Urinary bladder (tissue), 4 donors: ENCODE data around the gene ITGB3. TPM values are rescaled to one million over a fixed set of nuclear protein-coding genes. Genes with fewer than 3 reads are reported as not detected.

Experiments
- DNase-seq: peaks from one replicate; pipeline ENCODE4 v3.0.0-alpha.2; 2015; ENCODE audit errors: extremely low spot score
- H3K27ac ChIP-seq: one replicate; pipeline ENCODE4 v1.5.1; 2013; ENCODE audit warnings: low read depth, mild to moderate bottlenecking, moderate library complexity
- H3K36me3 ChIP-seq: one replicate; pipeline ENCODE4 v1.6.1; 2013; ENCODE audit warnings: mild to moderate bottlenecking, moderate library complexity; ENCODE audit not compliant: insufficient read depth
- H3K4me1 ChIP-seq: one replicate; pipeline ENCODE4 v1.6.1; 2013; ENCODE audit warnings: mild to moderate bottlenecking, moderate library complexity; ENCODE audit not compliant: insufficient read depth
- H3K4me3 ChIP-seq: one replicate; pipeline ENCODE4 v1.5.1; 2013; ENCODE audit warnings: low read depth, low read length
- WGBS: extraction: QIAGEN DNeasy Blood & Tissue Kit; methylation state at CpG from one replicate; pipeline ENCODE4 v1.1.7; 2013; 5-methylcytosine and 5-hydroxymethylcytosine counted together
- polyA plus RNA-seq: library from polyadenylated mRNA; stranded (reverse); fragments of 200-250 nt; gene quantifications from one replicate; pipeline ENCODE4 v1.2.3, GENCODE V29; 2013
- total RNA-seq: library from RNA; depleted of rRNA; stranded (reverse); fragments of >200 nt; gene quantifications from one replicate; pipeline ENCODE4 v1.2.3, GENCODE V29; 2014
- donor health status: healthy with polysubstance abuse.
- donor health status: healthy.

Gene ITGB3
- total and polyA plus RNA-seq, 2 donors, result 19.2 to 20.2 TPM

DNA sequence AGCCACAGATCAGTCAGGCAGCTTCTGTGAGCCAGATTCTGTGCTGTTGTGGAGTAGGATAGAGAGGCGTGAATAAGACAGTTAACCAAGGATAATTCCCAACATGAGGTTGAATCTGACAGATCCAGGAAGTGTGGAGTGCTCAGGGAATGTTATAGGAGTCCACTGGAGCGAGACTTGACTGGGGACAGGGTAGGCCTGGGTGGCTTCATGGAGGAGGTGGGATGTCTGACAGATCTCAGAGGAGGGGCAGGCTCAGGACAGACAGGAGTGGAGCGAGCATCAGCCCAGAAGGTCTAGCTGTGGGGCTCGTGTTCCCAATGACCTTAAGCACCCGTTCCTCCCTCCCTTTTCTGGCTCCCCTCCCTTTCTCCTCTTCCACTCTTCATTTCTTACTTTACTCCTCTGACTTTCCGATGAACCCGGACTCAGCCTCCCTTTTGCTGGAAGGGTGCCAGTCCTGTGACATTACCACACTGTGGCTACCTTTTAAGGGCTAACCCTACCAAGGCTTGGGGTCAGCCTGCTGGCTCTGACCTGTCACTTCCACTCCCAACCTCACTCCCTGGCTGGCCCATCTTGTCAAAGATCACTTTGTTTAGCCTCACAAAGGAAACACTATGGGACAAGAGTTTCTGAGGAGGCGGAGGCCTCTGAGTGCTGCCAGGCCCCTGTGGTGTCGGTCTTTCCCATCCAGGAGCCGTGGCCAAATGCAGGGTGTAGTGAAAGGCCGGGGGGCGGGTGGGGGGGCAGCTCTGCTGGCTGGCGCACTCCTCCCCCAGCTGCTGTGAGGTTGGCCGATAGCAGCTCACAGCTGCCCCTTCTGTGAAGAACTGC is 41.6 kb downstream of the ITGB3 start:
- no peak for DNase-seq
- H3K4me3 ChIP-seq, result no peak overlapping the region
- whole genome bisulfite sequencing, result 75% methylated on average over 14 of the region's 14 CpGs
- no peaks in the 10 kb centered on the region for H3K4me1 ChIP-seq
- H3K27ac ChIP-seq, result no peak overlapping the region
- no peaks in the 10 kb centered on the region for H3K36me3 ChIP-seq

DNA sequence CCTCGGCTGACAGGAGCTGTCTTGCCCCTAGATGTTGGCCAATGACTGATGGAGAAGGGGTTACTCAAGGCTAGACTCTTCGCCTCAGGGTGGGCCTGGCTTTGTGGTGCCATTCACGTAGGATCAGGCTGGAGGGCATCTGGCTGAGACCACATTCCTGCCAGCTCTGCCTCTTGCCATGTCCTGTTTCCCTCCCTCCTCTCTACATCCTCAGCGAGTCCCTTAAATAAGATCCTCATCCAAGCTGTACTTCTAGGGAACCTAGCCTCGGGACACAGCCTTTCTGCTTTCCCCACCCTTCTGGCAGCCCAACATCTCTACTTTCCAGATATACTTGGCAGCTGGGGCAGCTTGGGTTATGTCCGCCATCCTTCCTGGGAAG is 42.2 kb downstream of the ITGB3 start:
- no peaks in the 10 kb centered on the region for H3K4me1 ChIP-seq
- no peak overlapping the region for H3K4me3 ChIP-seq
- no peak for DNase-seq
- H3K36me3 ChIP-seq, result no peaks in the 10 kb centered on the region
- WGBS, result 72% methylated on average over 6 of the region's 6 CpGs
- H3K27ac ChIP-seq, result no peak overlapping the region

DNA sequence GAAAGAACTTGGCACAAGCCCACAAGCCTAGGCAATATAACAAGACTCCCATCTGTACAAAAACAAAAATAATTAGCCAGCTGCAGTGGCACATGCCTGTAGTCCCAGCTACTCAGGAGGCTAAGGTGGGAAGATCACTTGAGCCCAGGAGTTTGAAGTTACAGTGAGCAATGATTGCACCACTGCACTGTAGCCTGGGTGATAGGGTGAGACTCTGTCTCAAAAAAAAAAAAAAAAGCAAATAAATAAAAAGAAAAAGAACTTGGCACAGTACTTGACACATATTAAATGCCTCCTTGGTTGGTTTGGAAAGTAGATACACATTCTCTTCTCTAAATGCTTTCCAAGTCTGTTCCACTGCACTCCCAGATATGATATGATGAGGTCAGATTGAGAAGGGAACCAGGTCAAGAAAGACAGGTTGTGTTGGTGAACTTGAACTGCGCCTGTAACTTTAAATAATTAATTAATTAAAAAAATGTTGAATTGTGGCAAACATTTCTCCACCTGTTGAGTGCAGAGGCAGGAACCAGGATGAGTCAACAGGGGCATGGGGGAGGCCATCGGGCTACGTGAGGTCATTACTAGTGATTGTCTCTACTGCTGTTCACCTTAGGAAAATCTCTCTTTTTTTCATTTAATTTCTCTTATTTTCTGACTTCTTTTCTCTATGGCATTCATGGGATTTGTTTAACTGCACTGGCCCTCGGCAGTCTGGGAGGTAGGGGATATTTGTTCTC is 44.2 kb downstream of the ITGB3 start:
- no peaks in the 10 kb centered on the region for H3K36me3 ChIP-seq
- no peak for DNase-seq
- WGBS, result 96% methylated on average over 4 of the region's 4 CpGs
- no peak overlapping the region for H3K4me3 ChIP-seq
- no peak overlapping the region for H3K27ac ChIP-seq
- no peaks in the 10 kb centered on the region for H3K4me1 ChIP-seq

DNA sequence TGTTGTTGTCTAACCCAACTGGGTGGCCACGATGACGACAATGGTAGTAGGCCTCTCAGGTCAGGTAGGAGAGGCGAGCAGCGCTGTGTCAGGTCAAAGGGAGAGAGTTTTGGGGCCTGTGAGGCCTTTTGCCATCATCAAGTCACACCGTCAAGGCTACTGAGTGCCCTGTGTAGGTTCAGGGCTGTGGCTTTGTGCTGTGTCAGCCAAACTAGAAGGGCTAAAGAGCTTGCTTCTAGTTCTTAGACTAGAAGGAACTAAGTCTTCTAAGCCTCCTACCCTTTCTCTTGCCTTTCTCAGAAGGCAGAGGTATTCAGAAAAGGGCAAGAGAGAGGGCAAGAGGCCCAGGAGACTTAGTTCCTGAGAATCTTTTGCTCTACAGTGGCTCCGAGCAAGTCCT is 45.1 kb downstream of the ITGB3 start:
- no peak overlapping the region for H3K27ac ChIP-seq
- H3K36me3 ChIP-seq, result no peaks in the 10 kb centered on the region
- H3K4me1 ChIP-seq, result no peaks in the 10 kb centered on the region
- DNase-seq, result no peak
- 96% methylated on average over 6 of the region's 6 CpGs for WGBS
- no peak overlapping the region for H3K4me3 ChIP-seq

DNA sequence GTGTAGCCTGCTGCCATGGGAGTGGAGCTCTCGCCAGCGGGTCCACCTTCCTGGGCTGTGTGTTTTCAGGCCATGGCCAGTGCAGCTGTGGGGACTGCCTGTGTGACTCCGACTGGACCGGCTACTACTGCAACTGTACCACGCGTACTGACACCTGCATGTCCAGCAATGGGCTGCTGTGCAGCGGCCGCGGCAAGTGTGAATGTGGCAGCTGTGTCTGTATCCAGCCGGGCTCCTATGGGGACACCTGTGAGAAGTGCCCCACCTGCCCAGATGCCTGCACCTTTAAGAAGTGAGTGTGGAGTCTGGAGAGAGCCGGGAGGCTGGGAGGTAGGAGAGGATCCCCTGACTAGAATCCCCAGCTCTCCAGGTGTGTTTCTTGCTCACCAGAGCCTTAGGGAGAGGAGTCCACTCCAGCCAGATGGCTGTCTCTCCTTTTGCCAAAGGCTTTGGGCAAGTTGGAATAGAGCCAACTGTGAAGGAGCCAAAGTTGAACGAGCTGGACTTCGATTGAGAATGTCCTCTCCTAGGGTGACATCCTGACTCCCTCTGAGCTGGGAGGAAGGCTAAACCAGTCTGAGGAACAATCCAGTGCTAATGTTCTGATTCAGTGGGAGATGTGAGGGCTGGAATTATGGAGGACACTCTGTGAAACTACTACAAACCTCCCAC is 45.7 kb downstream of the ITGB3 start:
- H3K36me3 ChIP-seq, result no peaks in the 10 kb centered on the region
- H3K27ac ChIP-seq, result no peak overlapping the region
- H3K4me3 ChIP-seq, result no peak overlapping the region
- WGBS, result 87% methylated on average over 13 of the region's 13 CpGs
- H3K4me1 ChIP-seq, result no peaks in the 10 kb centered on the region
- no peak for DNase-seq

DNA sequence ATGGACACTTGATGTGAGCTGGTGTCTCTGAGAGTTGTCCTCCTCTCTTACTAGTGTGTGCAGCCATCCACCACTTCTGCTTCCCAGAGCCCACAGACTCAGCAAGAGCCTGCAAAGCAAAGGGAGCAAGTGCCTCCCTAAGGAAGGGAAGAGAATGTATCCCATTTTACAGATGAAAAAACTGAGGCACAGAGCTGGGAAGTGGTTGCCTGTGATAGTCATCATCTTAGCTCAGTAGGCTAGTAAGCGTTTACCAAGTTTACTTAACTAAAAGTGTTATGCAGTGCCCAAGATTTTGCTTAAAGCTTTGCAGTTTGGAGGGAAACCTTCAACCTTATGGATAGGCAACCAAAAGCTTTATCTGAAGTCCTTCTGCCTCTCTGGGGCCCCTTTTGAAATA is 47.1 kb downstream of the ITGB3 start:
- Histone ChIP-seq H3K36me3 (no peaks in the 10 kb centered on the region), H3K27ac (no peak overlapping the region), H3K4me1 (peaks cover 3% of the 10 kb centered on the region), H3K4me3 (no peak overlapping the region)
- 86% methylated on average over 1 of the region's 1 CpG for WGBS
- DNase-seq, result no peak

DNA sequence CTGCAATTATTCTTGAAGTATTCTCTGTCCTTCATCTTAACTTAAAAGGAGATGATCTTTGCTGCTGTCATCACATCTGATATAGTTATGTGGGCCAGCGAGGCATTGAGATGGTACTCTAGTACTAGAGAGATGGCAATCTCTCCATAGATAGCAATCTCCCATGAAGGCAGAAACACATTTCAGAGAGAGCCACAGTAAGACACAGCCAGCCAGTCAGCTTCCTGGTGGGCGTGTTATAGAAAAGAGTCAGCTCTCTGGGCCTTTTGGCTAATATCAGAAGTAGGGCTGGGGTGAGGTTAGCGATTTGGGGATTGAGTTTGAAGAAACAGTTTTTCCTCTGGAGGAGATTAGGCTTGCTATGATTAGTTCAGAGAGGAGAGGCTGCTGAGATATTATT is 47.5 kb downstream of the ITGB3 start:
- H3K4me3 ChIP-seq, result no peak overlapping the region
- H3K27ac ChIP-seq, result no peak overlapping the region
- H3K36me3 ChIP-seq, result no peaks in the 10 kb centered on the region
- H3K4me1 ChIP-seq, result peaks cover 3% of the 10 kb centered on the region
- WGBS, result 82% methylated on average over 3 of the region's 3 CpGs
- no peak for DNase-seq

DNA sequence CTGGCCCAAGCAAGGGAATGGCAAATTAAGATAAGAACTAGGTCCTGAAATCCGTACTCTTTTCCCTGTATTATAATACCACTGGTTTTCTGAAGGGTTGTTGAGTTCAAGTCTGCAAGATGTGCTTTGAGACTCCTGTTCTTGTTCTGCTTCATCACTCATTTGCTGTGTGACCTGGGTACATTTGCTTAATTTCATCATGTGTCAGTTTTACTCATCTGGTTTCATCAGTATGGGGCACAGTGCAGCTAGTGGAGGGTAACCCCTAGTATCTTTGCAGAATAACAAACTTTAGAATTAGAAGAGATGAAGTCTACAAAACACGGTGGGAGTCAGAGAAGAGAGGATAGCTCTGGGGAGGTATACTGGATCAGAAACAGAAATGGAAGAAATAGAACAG is 48.2 kb downstream of the ITGB3 start:
- Histone ChIP-seq H3K4me1 (peaks cover 3% of the 10 kb centered on the region), H3K36me3 (no peaks in the 10 kb centered on the region), H3K4me3 (no peak overlapping the region), H3K27ac (no peak overlapping the region)
- 89% methylated on average over 2 of the region's 2 CpGs for WGBS
- no peak for DNase-seq

DNA sequence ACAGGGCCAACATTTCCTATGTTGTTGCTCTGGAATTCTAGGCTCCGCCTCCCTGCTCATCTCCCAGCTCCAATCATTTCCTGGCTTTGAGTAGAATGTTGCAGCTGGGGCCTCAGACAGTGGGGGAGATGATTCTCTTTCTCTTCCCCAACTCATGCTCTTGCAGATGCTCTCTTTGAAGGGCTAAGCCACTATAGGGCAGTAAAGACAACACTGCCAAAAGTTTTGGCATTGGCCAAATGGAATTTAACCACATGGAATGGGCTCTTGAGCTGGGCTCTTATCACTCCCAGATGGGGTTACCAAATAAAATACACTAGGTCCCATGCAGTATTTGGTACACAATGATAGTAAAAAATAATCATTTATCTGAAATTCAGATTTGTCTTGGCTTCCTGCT is 50.6 kb downstream of the ITGB3 start:
- no peak for DNase-seq
- Histone ChIP-seq H3K36me3 (no peaks in the 10 kb centered on the region), H3K4me1 (peaks cover 3% of the 10 kb centered on the region), H3K27ac (no peak overlapping the region), H3K4me3 (no peak overlapping the region)
- WGBS, result 98% methylated on average over 1 of the region's 1 CpG

DNA sequence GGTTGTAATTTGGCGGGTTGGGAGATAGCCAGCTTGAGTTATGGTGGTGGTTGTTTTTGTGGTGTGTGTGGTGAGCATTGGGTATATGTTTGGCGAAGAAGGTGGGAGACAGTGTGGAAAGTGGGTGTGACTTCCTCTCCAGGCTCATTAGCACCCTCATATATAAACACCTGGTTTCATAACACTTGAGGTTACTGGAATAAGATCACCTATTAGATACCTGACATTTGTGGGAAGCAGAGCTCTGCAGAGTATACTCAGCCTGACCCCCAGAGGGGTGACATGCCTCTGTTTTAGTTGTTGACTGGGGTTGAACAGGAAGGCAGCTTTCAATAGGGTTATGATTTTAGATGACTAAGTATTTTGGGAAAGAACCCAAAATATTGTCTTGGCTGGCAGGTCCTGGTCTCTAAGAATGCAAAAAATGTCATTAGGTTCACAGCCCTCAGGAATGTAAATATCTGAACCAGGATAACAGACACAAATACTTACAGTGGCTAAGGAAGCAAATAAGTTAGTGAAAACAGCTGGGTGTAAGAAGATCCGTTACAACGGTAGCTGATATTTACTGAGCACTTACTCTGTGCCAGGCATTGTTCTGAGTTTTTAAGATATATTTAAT is 51.8 kb downstream of the ITGB3 start:
- no peak overlapping the region for H3K4me3 ChIP-seq
- no peak overlapping the region for H3K27ac ChIP-seq
- no peak for DNase-seq
- 56% methylated on average over 4 of the region's 4 CpGs for WGBS
- no peaks in the 10 kb centered on the region for H3K36me3 ChIP-seq
- peaks cover 3% of the 10 kb centered on the region for H3K4me1 ChIP-seq

DNA sequence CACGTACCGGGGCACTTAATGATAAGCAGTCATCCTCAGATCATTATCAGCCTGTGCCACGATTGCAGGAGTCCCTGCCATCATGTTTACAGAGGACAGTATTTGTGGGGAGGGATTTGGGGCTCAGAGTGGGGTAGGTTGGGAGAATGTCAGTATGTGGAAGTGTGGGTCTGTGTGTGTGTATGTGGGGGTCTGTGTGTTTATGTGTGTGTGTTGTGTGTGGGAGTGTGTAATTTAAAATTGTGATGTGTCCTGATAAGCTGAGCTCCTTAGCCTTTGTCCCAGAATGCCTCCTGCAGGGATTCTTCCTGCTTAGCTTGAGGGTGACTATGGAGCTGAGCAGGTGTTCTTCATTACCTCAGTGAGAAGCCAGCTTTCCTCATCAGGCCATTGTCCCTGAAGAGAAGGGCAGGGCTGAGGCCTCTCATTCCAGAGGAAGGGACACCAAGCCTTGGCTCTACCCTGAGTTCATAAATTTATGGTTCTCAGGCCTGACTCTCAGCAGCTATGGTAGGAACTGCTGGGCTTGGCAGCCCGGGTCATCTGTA is 56.6 kb downstream of the ITGB3 start:
- no peak overlapping the region for H3K27ac ChIP-seq
- DNase-seq, result no peak
- H3K4me1 ChIP-seq, result peaks cover 3% of the 10 kb centered on the region
- no peak overlapping the region for H3K4me3 ChIP-seq
- WGBS, result 57% methylated on average over 4 of the region's 4 CpGs
- no peaks in the 10 kb centered on the region for H3K36me3 ChIP-seq

DNA sequence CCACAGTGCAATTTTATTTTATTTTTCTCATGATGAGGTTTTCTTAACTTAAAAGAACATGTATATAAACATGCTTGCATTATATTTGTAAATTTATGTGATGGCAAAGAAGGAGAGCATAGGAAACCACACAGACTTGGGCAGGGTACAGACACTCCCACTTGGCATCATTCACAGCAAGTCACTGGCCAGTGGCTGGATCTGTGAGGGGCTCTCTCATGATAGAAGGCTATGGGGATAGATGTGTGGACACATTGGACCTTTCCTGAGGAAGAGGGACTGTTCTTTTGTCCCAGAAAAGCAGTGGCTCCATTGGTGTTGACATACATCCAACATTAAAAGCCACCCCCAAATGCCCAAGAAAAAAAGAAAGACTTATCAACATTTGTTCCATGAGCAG is 57.8 kb downstream of the ITGB3 start:
- no peak for DNase-seq
- Histone ChIP-seq H3K4me1 (no peaks in the 10 kb centered on the region), H3K36me3 (no peaks in the 10 kb centered on the region), H3K27ac (no peak overlapping the region), H3K4me3 (no peak overlapping the region)

DNA sequence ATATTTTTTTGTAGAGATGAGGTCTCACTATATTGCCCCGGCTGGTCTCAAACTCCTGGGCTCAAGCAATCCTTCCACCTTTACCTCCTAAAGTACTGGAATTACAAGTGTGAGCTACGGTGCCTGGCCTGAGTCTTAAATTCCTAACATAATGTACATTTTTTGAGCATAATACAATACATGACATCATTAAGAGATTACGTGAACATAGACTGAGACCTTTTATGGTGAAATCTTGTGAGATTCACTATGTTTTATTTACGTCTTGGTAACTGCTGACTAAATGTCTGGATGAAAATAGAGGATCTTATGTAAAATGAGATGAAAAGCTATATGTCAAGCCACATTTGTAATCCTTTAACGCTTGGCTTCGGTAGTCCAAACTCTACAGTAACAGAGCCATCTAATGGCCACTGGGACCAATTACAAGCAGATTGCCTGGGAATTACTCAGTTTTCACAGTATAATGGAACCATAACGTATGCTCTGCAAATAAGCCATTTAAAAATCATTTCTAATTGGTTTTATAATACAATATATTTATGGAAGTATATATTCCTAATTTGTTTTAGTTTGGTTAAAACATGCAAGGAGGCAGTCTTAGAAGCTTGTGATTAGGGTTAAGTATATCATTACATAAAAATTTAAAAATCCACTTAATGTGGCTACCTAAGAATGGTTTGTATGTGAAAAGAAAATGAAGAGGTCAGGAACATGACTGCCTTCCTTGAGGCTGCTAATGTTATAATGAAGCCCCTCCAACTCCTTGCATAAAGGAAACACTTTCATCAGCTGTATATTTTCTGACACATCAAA is 62.0 kb downstream of the ITGB3 start:
- H3K4me3 ChIP-seq, result no peak overlapping the region
- 13% methylated on average over 7 of the region's 7 CpGs for WGBS
- no peaks in the 10 kb centered on the region for H3K4me1 ChIP-seq
- peak overlapping the region; percentile 23 for H3K27ac ChIP-seq
- H3K36me3 ChIP-seq, result no peaks in the 10 kb centered on the region
- DNase-seq, result peak; percentile 58
